Measurements from ENCODE around the gene GNAL.

The GNAL gene

GRCh38 chr18:11700876-11701275, 11.8 kb downstream of the GNAL start:
- TF ChIP-seq FOXP2 (optimal IDR thresholded peaks at IDR 0.05; ENCODE audit: borderline replicate concordance, extremely low read depth, extremely low read length, insufficient read depth), result no peak
- TF ChIP-seq TAF1 (IDR thresholded peaks at IDR 0.05; ENCODE audit: borderline replicate concordance, insufficient read depth, low read length), result no peak
- no peak for TF ChIP-seq REST (IDR thresholded peaks at IDR 0.05; ENCODE audit: insufficient read depth in 1 of 2, low read depth in 2 of 2, low read length in 2 of 2)
- no peak for TF ChIP-seq SIN3A (IDR thresholded peaks at IDR 0.05; ENCODE audit: borderline replicate concordance, insufficient read depth, low read length)
- TF ChIP-seq POLR2AphosphoS5 (IDR thresholded peaks at IDR 0.05; ENCODE audit: low read depth, low read length), result no peak

- no peak for TF ChIP-seq FOXP2 (optimal IDR thresholded peaks at IDR 0.05; ENCODE audit: borderline replicate concordance, extremely low read depth, extremely low read length, insufficient read depth)
- no peak for TF ChIP-seq REST (IDR thresholded peaks at IDR 0.05; ENCODE audit: insufficient read depth in 1 of 2, low read depth in 2 of 2, low read length in 2 of 2)
- no peak for TF ChIP-seq TAF1 (IDR thresholded peaks at IDR 0.05; ENCODE audit: borderline replicate concordance, insufficient read depth, low read length)
- TF ChIP-seq SIN3A (IDR thresholded peaks at IDR 0.05; ENCODE audit: borderline replicate concordance, insufficient read depth, low read length), result no peak
- TF ChIP-seq POLR2AphosphoS5 (IDR thresholded peaks at IDR 0.05; ENCODE audit: low read depth, low read length), result no peak
These were observed 21.5 kb downstream of the GNAL start for GRCh38 chr18:11710578-11710977.

- TF ChIP-seq TAF1 (IDR thresholded peaks at IDR 0.05; ENCODE audit: borderline replicate concordance, insufficient read depth, low read length) (no peak), FOXP2 (optimal IDR thresholded peaks at IDR 0.05; ENCODE audit: borderline replicate concordance, extremely low read depth, extremely low read length, insufficient read depth) (no peak), SIN3A (IDR thresholded peaks at IDR 0.05; ENCODE audit: borderline replicate concordance, insufficient read depth, low read length) (no peak), REST (IDR thresholded peaks at IDR 0.05; ENCODE audit: insufficient read depth in 1 of 2, low read depth in 2 of 2, low read length in 2 of 2) (no peak), POLR2AphosphoS5 (IDR thresholded peaks at IDR 0.05; ENCODE audit: low read depth, low read length) (no peak)
These were observed 24.7 kb downstream of the GNAL start for GRCh38 chr18:11713756-11714155.

- TF ChIP-seq POLR2AphosphoS5 (IDR thresholded peaks at IDR 0.05; ENCODE audit: low read depth, low read length), result no peak
- TF ChIP-seq REST (IDR thresholded peaks at IDR 0.05; ENCODE audit: insufficient read depth in 1 of 2, low read depth in 2 of 2, low read length in 2 of 2), result no peak
- TF ChIP-seq SIN3A (IDR thresholded peaks at IDR 0.05; ENCODE audit: borderline replicate concordance, insufficient read depth, low read length), result no peak
- TF ChIP-seq FOXP2 (optimal IDR thresholded peaks at IDR 0.05; ENCODE audit: borderline replicate concordance, extremely low read depth, extremely low read length, insufficient read depth), result no peak
- no peak for TF ChIP-seq TAF1 (IDR thresholded peaks at IDR 0.05; ENCODE audit: borderline replicate concordance, insufficient read depth, low read length)
These were observed 25.3 kb downstream of the GNAL start for GRCh38 chr18:11714244-11714918.
